ENCODE results near the gene MYH16. TPM values are rescaled to one million over a fixed set of nuclear protein-coding genes. Genes with fewer than 3 reads are reported as not detected.

MYH16 gene
- total RNA-seq, 1 donor from 2014 or later: 5.6 TPM

GRCh38 chr7:99290980-99291607, 18.5 kb downstream of the MYH16 start:
- Histone ChIP-seq H3K4me3 (ENCODE audit: low read depth, low read length) (no peak overlapping the region), H3K27me3 (ENCODE audit: control insufficient read depth, insufficient read depth, low read length) (no peaks in the 10 kb centered on the region), H3K36me3 (ENCODE audit: control insufficient read depth, insufficient read depth, low read length) (no peaks in the 10 kb centered on the region)
- no peak for DNase-seq (ENCODE audit: low read depth)
- TF ChIP-seq CTCF (IDR thresholded peaks at IDR 0.05; ENCODE audit: insufficient read depth, low read length, poor library complexity, severe bottlenecking): no peak

GRCh38 chr7:99292127-99292526, 19.5 kb downstream of the MYH16 start:
- no peak for TF ChIP-seq CTCF (IDR thresholded peaks at IDR 0.05; ENCODE audit: insufficient read depth, low read length, poor library complexity, severe bottlenecking)
- Histone ChIP-seq H3K36me3 (ENCODE audit: control insufficient read depth, insufficient read depth, low read length) (no peaks in the 10 kb centered on the region), H3K27me3 (ENCODE audit: control insufficient read depth, insufficient read depth, low read length) (no peaks in the 10 kb centered on the region), H3K4me3 (ENCODE audit: low read depth, low read length) (no peak overlapping the region)
- DNase-seq (ENCODE audit: low read depth): no peak

- Histone ChIP-seq H3K36me3 (ENCODE audit: control insufficient read depth, insufficient read depth, low read length) (no peaks in the 10 kb centered on the region), H3K4me3 (ENCODE audit: low read depth, low read length) (no peak overlapping the region), H3K27me3 (ENCODE audit: control insufficient read depth, insufficient read depth, low read length) (no peaks in the 10 kb centered on the region)
- TF ChIP-seq CTCF (IDR thresholded peaks at IDR 0.05; ENCODE audit: insufficient read depth, low read length, poor library complexity, severe bottlenecking): no peak
- no peak for DNase-seq (ENCODE audit: low read depth)
Measured at GRCh38 chr7:99293167-99293566, 20.5 kb downstream of the MYH16 start.

GRCh38 chr7:99293650-99294049, 21.0 kb downstream of the MYH16 start:
- no peak for TF ChIP-seq CTCF (IDR thresholded peaks at IDR 0.05; ENCODE audit: insufficient read depth, low read length, poor library complexity, severe bottlenecking)
- Histone ChIP-seq H3K36me3 (ENCODE audit: control insufficient read depth, insufficient read depth, low read length) (no peaks in the 10 kb centered on the region), H3K27me3 (ENCODE audit: control insufficient read depth, insufficient read depth, low read length) (no peaks in the 10 kb centered on the region), H3K4me3 (ENCODE audit: low read depth, low read length) (no peak overlapping the region)
- no peak for DNase-seq (ENCODE audit: low read depth)

- no peak for TF ChIP-seq CTCF (IDR thresholded peaks at IDR 0.05; ENCODE audit: insufficient read depth, low read length, poor library complexity, severe bottlenecking)
- DNase-seq (ENCODE audit: low read depth): no peak
- Histone ChIP-seq H3K27me3 (ENCODE audit: control insufficient read depth, insufficient read depth, low read length) (no peaks in the 10 kb centered on the region), H3K36me3 (ENCODE audit: control insufficient read depth, insufficient read depth, low read length) (no peaks in the 10 kb centered on the region), H3K4me3 (ENCODE audit: low read depth, low read length) (no peak overlapping the region)
Measured at GRCh38 chr7:99296471-99296870, 23.8 kb downstream of the MYH16 start.

GRCh38 chr7:99301496-99301895, 28.9 kb downstream of the MYH16 start:
- H3K4me3 ChIP-seq (ENCODE audit: low read depth, low read length): no peak overlapping the region
- H3K36me3 ChIP-seq (ENCODE audit: control insufficient read depth, insufficient read depth, low read length): no peaks in the 10 kb centered on the region
- TF ChIP-seq CTCF (IDR thresholded peaks at IDR 0.05; ENCODE audit: insufficient read depth, low read length, poor library complexity, severe bottlenecking): no peak
- DNase-seq (ENCODE audit: low read depth): no peak
- H3K27me3 ChIP-seq (ENCODE audit: control insufficient read depth, insufficient read depth, low read length): no peaks in the 10 kb centered on the region

All from kidney epithelial cell (primary cell).